K562 (cell line): ENCODE measurements around the gene CNPY3. TPM values are rescaled to one million over a fixed set of nuclear protein-coding genes. Genes with fewer than 3 reads are reported as not detected.

ENCODE experiments used
- HCFC1 ChIP-seq: IDR thresholded peaks from 2 replicates; pipeline ENCODE4 v1.6.1; 2012; ENCODE audit warnings: low read depth, low read length, improper control_type of control experiment
- HIVEP1 ChIP-seq: fragments of 250-450 bp; sonication (Bioruptor Pico); IDR thresholded peaks from 2 replicates; pipeline ENCODE4 v1.4.0; 2020; ENCODE audit warnings: mild to moderate bottlenecking
- HMGXB4 ChIP-seq: sonication (generic); formaldehyde crosslinking; IDR thresholded peaks from 2 replicates; pipeline ENCODE4 v1.8.1; 2023; ENCODE audit warnings: mild to moderate bottlenecking, missing genetic modification reagents
- HNRNPK ChIP-seq: fragments of 200-400 bp; formaldehyde crosslinking; IDR thresholded peaks from one replicate; pipeline ENCODE4 v1.6.1; 2018; ENCODE audit warnings: mild to moderate bottlenecking, low read depth, low read length; ENCODE audit not compliant: poor library complexity, severe bottlenecking
- MGA ChIP-seq: fragments of 450-650 bp; IDR thresholded peaks from 2 replicates; pipeline ENCODE4 v1.6.1; 2016; ENCODE audit warnings: mild to moderate bottlenecking, moderate library complexity
- MLX ChIP-seq, 2 experiments: fragments of 450-650 bp in 1 of 2; sonication (generic) in 1 of 2; formaldehyde crosslinking; conservative IDR thresholded peaks; 2 replicates each; pipeline versions ENCODE4 v1.4.0 to v1.8.1; 2020 to 2022; ENCODE audit warnings: mild to moderate bottlenecking in 1 of 2, missing genetic modification reagents in 1 of 2
- NCOR1 ChIP-seq: fragments of 450-650 bp; IDR thresholded peaks from 2 replicates; pipeline ENCODE4 v1.6.1; 2016; ENCODE audit warnings: mild to moderate bottlenecking, moderate library complexity
- RBFOX2 ChIP-seq: fragments of 200-400 bp; formaldehyde crosslinking; IDR thresholded peaks from 2 replicates; pipeline ENCODE4 v1.6.1; 2017; ENCODE audit warnings: low read depth, mild to moderate bottlenecking, low read length, moderate library complexity
- SRF ChIP-seq, 2 experiments: fragments of 250-450, 450-650 bp in 1 of 2; sonication (Bioruptor Pico) in 1 of 2; sonication (generic) in 1 of 2; formaldehyde crosslinking; IDR thresholded peaks; 2 replicates each; pipeline versions ENCODE4 v1.5.0 to v1.5.1; 2020 to 2022; ENCODE audit warnings: mild to moderate bottlenecking in 1 of 2, missing genetic modification reagents in 1 of 2
- STAT5B ChIP-seq: fragments of 250-450 bp; sonication (Bioruptor Pico); IDR thresholded peaks from 2 replicates; pipeline ENCODE4 v1.8.0; 2021; ENCODE audit warnings: mild to moderate bottlenecking, inconsistent platforms
- TSC22D4 ChIP-seq: fragments of 450-650 bp; IDR thresholded peaks from 2 replicates; pipeline ENCODE4 v1.6.1; 2016; ENCODE audit warnings: missing genetic modification characterization, missing biosample characterization, control low read depth
- ZSCAN32 ChIP-seq: fragments of 450-650 bp; formaldehyde crosslinking; IDR thresholded peaks from 2 replicates; pipeline ENCODE4 v1.4.0; 2020; ENCODE audit warnings: mild to moderate bottlenecking, moderate library complexity
- polyA plus RNA-seq, 8 experiments: library from polyadenylated mRNA; depleted of rRNA in 4 of 8; stranded (reverse) in 5 of 8; unstranded in 3 of 8; fragments of >200 nt; fragmentation: Nextera tagmentation in 2 of 8; fragmentation: Illumina TruSeq in 1 of 8; extraction: Ambion mirVana in 2 of 8; extraction: Trizol in 1 of 8; gene quantifications; 2 replicates each; pipeline versions ENCODE4 v1.2.1 to v1.2.3, GENCODE V29; 2011 to 2014; ENCODE audit warnings: inconsistent platforms in 1 of 8, missing spikeins in 1 of 8
- total RNA-seq, 7 experiments: library from RNA; depleted of rRNA in 6 of 7; stranded (reverse); fragments of >200 nt in 6 of 7; fragmentation: Illumina TruSeq in 2 of 7; extraction: Trizol in 2 of 7; gene quantifications; 2 replicates each; pipeline versions ENCODE4 v1.2.1 to v1.2.3, GENCODE V29; 2011 to 2021; ENCODE audit warnings: low replicate concordance in 1 of 7

The CNPY3 gene
- total and polyA plus RNA-seq, 9 of the 15 experiments (the other 6 are each of a cell fraction or from before 2014, with no cell fraction given) = 2.4 to 37.4 (median 21.2) TPM

GRCh38 chr6:42984001-42984923 lies 55.0 kb downstream of the CNPY3 start, which contains the start of gene PPP2R5D (continued):
- TF ChIP-seq MGA (no peak), MLX (CRISPR knock-in tag; conservative IDR thresholded peaks at IDR 0.05) (0 out of 4 replicates have a peak, but pooled peaks of 1 of the 2 experiments have one; percentile 31), HIVEP1 (CRISPR knock-in tag) (no peak), HNRNPK (no peak), HMGXB4 (CRISPR knock-in tag) (peak; percentile 28; the same call in 1 of the 2 replicates), TSC22D4 (tag) (no peak), STAT5B (CRISPR knock-in tag) (no peak), ZSCAN32 (CRISPR knock-in tag) (no peak), RBFOX2 (peak; percentile 84), NCOR1 (no peak), SRF (CRISPR knock-in tag; IDR thresholded peaks at IDR 0.05) (peak in 1 of 2 experiments; percentile 70; a peak in 1 of 4 replicates), HCFC1 (no peak; the same call in 1 of the 2 replicates)
